22Rv1 (cell line): ENCODE results near the gene GLCE.

ENCODE experiments used
- H3K27ac ChIP-seq: fragments of 450-650 bp; 2 replicates; pipeline ENCODE4 v1.5.1; 2017
- CTCF ChIP-seq: fragments of 450-650 bp; IDR thresholded peaks from 2 replicates; pipeline ENCODE4 v1.5.1; 2017; ENCODE audit warnings: mild to moderate bottlenecking
- ZFX ChIP-seq: fragments of 450-650 bp; IDR thresholded peaks from 2 replicates; pipeline ENCODE4 v1.6.1; 2017; ENCODE audit warnings: antibody characterized with exemption, borderline replicate concordance

GLCE gene

GRCh38 chr15:69119683-69120395 lies 40.6 kb upstream of the GLCE start:
- no peak overlapping the region for H3K27ac ChIP-seq
- TF ChIP-seq ZFX (no peak), CTCF (no peak)

DNA sequence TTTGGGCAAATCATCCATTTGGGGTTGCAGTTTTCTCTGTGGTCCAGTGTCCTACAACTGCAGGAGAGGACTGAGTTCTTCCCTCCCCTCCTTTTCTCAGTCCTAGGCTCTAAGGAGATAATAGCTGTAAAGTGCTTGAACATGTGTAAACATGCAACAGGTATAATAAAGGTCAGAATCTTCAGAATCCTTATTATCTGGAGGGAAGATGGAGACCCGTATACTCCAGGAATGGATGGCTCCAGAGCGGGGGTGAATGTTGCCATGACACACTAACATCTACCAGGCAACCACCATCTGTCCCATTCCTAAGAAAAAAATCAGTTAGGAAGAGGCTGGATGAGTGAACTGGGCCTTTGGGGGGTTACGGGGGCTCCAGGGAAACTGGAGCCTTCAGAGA lies 39.7 kb upstream of the GLCE start:
- H3K27ac ChIP-seq = no peak overlapping the region
- TF ChIP-seq CTCF = no peak
- no peak for TF ChIP-seq ZFX

GRCh38 chr15:69121198-69121828 lies 39.1 kb upstream of the GLCE start:
- TF ChIP-seq CTCF (no peak), ZFX (no peak)
- H3K27ac ChIP-seq = no peak overlapping the region

DNA sequence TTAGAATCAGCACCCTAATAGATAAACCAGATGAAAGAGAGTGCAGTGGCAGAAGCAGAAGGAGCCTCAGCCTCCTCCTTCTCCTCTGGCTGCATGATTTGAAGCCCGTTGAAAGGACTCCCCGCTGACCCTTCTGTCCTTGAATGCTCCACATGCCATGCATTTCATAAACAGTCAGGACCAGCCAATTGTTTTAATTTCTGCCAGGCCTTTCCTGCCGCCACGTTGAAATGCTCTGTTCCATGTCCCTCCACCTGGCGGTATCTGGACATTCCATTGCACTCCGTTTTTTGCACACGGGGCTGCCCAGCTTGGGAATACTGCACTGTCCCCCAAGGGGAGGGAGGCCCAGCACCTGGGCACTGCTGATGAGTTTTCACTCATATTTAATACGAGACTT lies 35.2 kb upstream of the GLCE start:
- TF ChIP-seq ZFX (no peak), CTCF (no peak)
- no peak overlapping the region for H3K27ac ChIP-seq

DNA sequence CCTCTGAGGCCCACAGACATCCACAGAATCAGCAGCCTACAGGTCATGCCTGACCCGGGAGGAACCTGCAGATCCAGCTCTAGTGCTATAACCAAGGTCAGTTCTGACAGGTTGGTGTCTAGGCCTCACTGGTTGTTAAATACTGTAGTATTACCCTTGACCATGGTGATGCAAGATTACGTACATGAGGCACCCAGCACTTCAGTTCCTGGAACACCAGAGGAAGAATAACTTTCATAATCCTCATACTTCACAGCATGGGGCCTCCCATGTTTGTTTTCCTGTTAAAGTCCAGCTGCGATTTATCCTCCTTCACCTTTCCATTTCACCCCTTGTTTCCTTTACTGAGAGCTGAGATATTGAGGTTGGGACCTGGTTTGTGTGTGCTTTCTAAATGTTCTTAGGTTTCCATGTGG lies 34.4 kb upstream of the GLCE start:
- TF ChIP-seq CTCF = no peak
- no peak for TF ChIP-seq ZFX
- no peak overlapping the region for H3K27ac ChIP-seq

DNA sequence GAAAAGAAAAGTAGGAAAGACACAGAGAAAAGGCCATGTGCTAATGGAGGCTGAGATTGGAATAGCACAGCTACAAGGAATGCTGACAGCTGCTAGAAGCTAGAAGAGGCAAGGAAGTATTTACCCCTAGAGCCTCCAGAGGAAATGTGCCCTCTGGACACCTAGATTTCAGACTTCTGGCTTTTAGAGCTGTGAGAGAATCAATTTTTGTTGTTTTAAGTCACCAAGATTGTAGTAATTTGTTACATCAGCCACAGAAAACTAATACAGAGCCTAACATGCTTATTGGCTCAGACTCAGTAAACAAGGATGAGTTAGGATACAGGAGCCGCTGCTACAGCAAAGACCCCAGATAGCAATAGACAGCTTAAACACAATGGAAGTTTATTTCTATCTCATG lies 33.1 kb upstream of the GLCE start:
- TF ChIP-seq CTCF = no peak
- TF ChIP-seq ZFX = no peak
- H3K27ac ChIP-seq = no peak overlapping the region

DNA sequence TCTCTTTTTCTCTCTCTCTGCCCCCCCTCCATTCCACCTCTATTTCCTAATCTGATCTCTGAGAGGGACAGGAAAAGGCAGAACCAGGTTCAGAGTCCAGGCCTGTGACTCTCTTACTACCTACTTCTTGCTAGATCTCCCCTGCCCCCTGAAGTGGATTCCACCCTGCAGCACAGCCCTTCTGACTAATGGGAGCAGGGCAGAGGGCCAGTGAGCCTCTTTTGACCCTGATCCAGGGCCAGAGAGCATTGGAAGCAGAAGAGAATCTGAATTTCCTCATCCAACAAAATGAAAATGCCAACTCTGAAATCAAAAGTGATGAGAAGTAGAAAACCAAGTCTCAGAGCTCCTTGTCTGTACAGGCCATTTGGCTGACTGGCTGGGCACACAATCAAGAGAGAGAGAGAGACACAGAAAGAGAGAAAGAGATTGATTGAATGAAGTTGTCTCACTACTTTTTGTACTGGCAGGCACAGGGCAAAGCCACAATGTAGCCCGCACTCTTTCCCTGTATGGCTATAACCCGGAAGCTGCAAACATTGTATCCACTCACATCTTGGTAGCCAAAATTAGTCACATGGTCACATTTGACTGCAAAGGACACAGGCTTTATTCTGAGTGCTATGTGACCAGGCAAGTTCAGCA lies 31.6 kb upstream of the GLCE start:
- H3K27ac ChIP-seq = no peak overlapping the region
- no peak for TF ChIP-seq CTCF
- TF ChIP-seq ZFX = no peak
